ENCODE results near the gene ATP11A.

The ATP11A gene

GRCh38 chr13:112716841-112717520 is 27.1 kb downstream of the ATP11A start:
- Histone ChIP-seq H3K18ac (ENCODE audit: low read length) (no peak overlapping the region), H3K23ac (ENCODE audit: low read length) (no peak overlapping the region), H4K8ac (ENCODE audit: low read depth, low read length) (no peak overlapping the region), H3K9me3 (ENCODE audit: insufficient read depth, low read depth, low read length) (peaks cover 2% of the 10 kb centered on the region), H3K4me3 (ENCODE audit: low read depth, low read length) (no peak overlapping the region), H3K9ac (ENCODE audit: low read length) (no peak overlapping the region), H3K4me1 (ENCODE audit: control insufficient read depth in 1 of 2, insufficient read depth in 2 of 2, low read length in 2 of 2) (peaks cover 34 to 46% of the 10 kb centered on the region in 2 experiments), H2BK120ac (ENCODE audit: insufficient read depth, low read length, poor library complexity) (no peak overlapping the region), H3K79me2 (ENCODE audit: control insufficient read depth, insufficient read depth, low read length, poor library complexity) (peaks cover 32% of the 10 kb centered on the region), H4K91ac (ENCODE audit: low read depth, low read length) (no peak overlapping the region), H2BK12ac (ENCODE audit: low read length) (no peak overlapping the region), H3K4me2 (ENCODE audit: low read length) (no peak overlapping the region), H2AK5ac (ENCODE audit: low read length) (no peak overlapping the region), H3K27me3 (ENCODE audit: insufficient read depth, low read length) (no peaks in the 10 kb centered on the region), H3K4ac (ENCODE audit: low read depth, low read length) (peak overlapping the region; percentile 5), H3K14ac (ENCODE audit: low read length) (no peak overlapping the region), H2AFZ (ENCODE audit: insufficient read depth, low read length, poor library complexity) (no peak overlapping the region), H3K36me3 (ENCODE audit: control insufficient read depth in 1 of 2, insufficient read depth in 2 of 2, low read length in 2 of 2) (peaks cover 0 to 2% of the 10 kb centered on the region in 2 experiments), H3K27ac (ENCODE audit: low read depth, low read length) (no peak overlapping the region), H2BK5ac (ENCODE audit: low read depth, low read length, poor library complexity) (no peak overlapping the region), H3K79me1 (ENCODE audit: low read length) (peaks cover 29% of the 10 kb centered on the region), H4K12ac (ENCODE audit: low read depth, low read length) (no peak overlapping the region)
- no peak for DNase-seq
- no CpG with 5 or more reads among the region's 14 CpGs for whole genome bisulfite sequencing (ENCODE audit: extremely low coverage, insufficient coverage, insufficient read length)

- Histone ChIP-seq H3K27ac (ENCODE audit: low read depth, low read length) (no peak overlapping the region), H3K36me3 (ENCODE audit: control insufficient read depth in 1 of 2, insufficient read depth in 2 of 2, low read length in 2 of 2) (peaks cover 0 to 2% of the 10 kb centered on the region in 2 experiments), H2BK5ac (ENCODE audit: low read depth, low read length, poor library complexity) (no peak overlapping the region), H4K8ac (ENCODE audit: low read depth, low read length) (no peak overlapping the region), H3K4me1 (ENCODE audit: control insufficient read depth in 1 of 2, insufficient read depth in 2 of 2, low read length in 2 of 2) (peaks cover 31 to 45% of the 10 kb centered on the region in 2 experiments), H3K79me2 (ENCODE audit: control insufficient read depth, insufficient read depth, low read length, poor library complexity) (peaks cover 26% of the 10 kb centered on the region), H2AK5ac (ENCODE audit: low read length) (no peak overlapping the region), H3K4me2 (ENCODE audit: low read length) (no peak overlapping the region), H3K23ac (ENCODE audit: low read length) (no peak overlapping the region), H3K4ac (ENCODE audit: low read depth, low read length) (peak overlapping the region; percentile 60), H4K91ac (ENCODE audit: low read depth, low read length) (no peak overlapping the region), H2AFZ (ENCODE audit: insufficient read depth, low read length, poor library complexity) (no peak overlapping the region), H3K79me1 (ENCODE audit: low read length) (peaks cover 25% of the 10 kb centered on the region), H4K12ac (ENCODE audit: low read depth, low read length) (no peak overlapping the region), H3K9ac (ENCODE audit: low read length) (no peak overlapping the region), H3K18ac (ENCODE audit: low read length) (no peak overlapping the region), H3K9me3 (ENCODE audit: insufficient read depth, low read depth, low read length) (peaks cover 2% of the 10 kb centered on the region), H3K4me3 (ENCODE audit: low read depth, low read length) (no peak overlapping the region), H3K27me3 (ENCODE audit: insufficient read depth, low read length) (no peaks in the 10 kb centered on the region), H2BK120ac (ENCODE audit: insufficient read depth, low read length, poor library complexity) (peak overlapping the region; percentile 61), H2BK12ac (ENCODE audit: low read length) (no peak overlapping the region), H3K14ac (ENCODE audit: low read length) (no peak overlapping the region)
- no CpG with 5 or more reads among the region's 9 CpGs for WGBS (ENCODE audit: extremely low coverage, insufficient coverage, insufficient read length)
- DNase-seq = no peak
Measured at GRCh38 chr13:112718318-112718717, 28.5 kb downstream of the ATP11A start.

- Histone ChIP-seq H3K36me3 (ENCODE audit: control insufficient read depth in 1 of 2, insufficient read depth in 2 of 2, low read length in 2 of 2) (peaks cover 0 to 2% of the 10 kb centered on the region in 2 experiments), H2AFZ (ENCODE audit: insufficient read depth, low read length, poor library complexity) (no peak overlapping the region), H3K4me1 (ENCODE audit: control insufficient read depth in 1 of 2, insufficient read depth in 2 of 2, low read length in 2 of 2) (peaks cover 30 to 44% of the 10 kb centered on the region in 2 experiments), H3K4me2 (ENCODE audit: low read length) (no peak overlapping the region), H3K27ac (ENCODE audit: low read depth, low read length) (no peak overlapping the region), H3K9ac (ENCODE audit: low read length) (no peak overlapping the region), H2AK5ac (ENCODE audit: low read length) (no peak overlapping the region), H3K27me3 (ENCODE audit: insufficient read depth, low read length) (no peaks in the 10 kb centered on the region), H2BK5ac (ENCODE audit: low read depth, low read length, poor library complexity) (no peak overlapping the region), H2BK12ac (ENCODE audit: low read length) (no peak overlapping the region), H3K14ac (ENCODE audit: low read length) (no peak overlapping the region), H3K4me3 (ENCODE audit: low read depth, low read length) (no peak overlapping the region), H3K23ac (ENCODE audit: low read length) (no peak overlapping the region), H3K79me1 (ENCODE audit: low read length) (peaks cover 24% of the 10 kb centered on the region), H4K8ac (ENCODE audit: low read depth, low read length) (no peak overlapping the region), H3K4ac (ENCODE audit: low read depth, low read length) (no peak overlapping the region), H3K79me2 (ENCODE audit: control insufficient read depth, insufficient read depth, low read length, poor library complexity) (peaks cover 22% of the 10 kb centered on the region), H3K18ac (ENCODE audit: low read length) (no peak overlapping the region), H3K9me3 (ENCODE audit: insufficient read depth, low read depth, low read length) (peaks cover 2% of the 10 kb centered on the region), H2BK120ac (ENCODE audit: insufficient read depth, low read length, poor library complexity) (no peak overlapping the region), H4K12ac (ENCODE audit: low read depth, low read length) (no peak overlapping the region), H4K91ac (ENCODE audit: low read depth, low read length) (no peak overlapping the region)
- peak; percentile 99 to 100 for DNase-seq
- WGBS (ENCODE audit: extremely low coverage, insufficient coverage, insufficient read length) = no CpG with 5 or more reads among the region's 11 CpGs
Measured at GRCh38 chr13:112719016-112719415, 29.2 kb downstream of the ATP11A start.

- Histone ChIP-seq H3K27me3 (ENCODE audit: insufficient read depth, low read length) (no peaks in the 10 kb centered on the region), H3K18ac (ENCODE audit: low read length) (no peak overlapping the region), H3K79me2 (ENCODE audit: control insufficient read depth, insufficient read depth, low read length, poor library complexity) (peaks cover 22% of the 10 kb centered on the region), H2AK5ac (ENCODE audit: low read length) (no peak overlapping the region), H3K79me1 (ENCODE audit: low read length) (peaks cover 22% of the 10 kb centered on the region), H3K27ac (ENCODE audit: low read depth, low read length) (no peak overlapping the region), H4K12ac (ENCODE audit: low read depth, low read length) (no peak overlapping the region), H3K4me3 (ENCODE audit: low read depth, low read length) (no peak overlapping the region), H3K4me1 (ENCODE audit: control insufficient read depth in 1 of 2, insufficient read depth in 2 of 2, low read length in 2 of 2) (peaks cover 28 to 42% of the 10 kb centered on the region in 2 experiments), H2BK120ac (ENCODE audit: insufficient read depth, low read length, poor library complexity) (no peak overlapping the region), H2BK5ac (ENCODE audit: low read depth, low read length, poor library complexity) (no peak overlapping the region), H3K9ac (ENCODE audit: low read length) (no peak overlapping the region), H2AFZ (ENCODE audit: insufficient read depth, low read length, poor library complexity) (no peak overlapping the region), H3K23ac (ENCODE audit: low read length) (no peak overlapping the region), H3K14ac (ENCODE audit: low read length) (no peak overlapping the region), H4K91ac (ENCODE audit: low read depth, low read length) (no peak overlapping the region), H2BK12ac (ENCODE audit: low read length) (no peak overlapping the region), H3K4ac (ENCODE audit: low read depth, low read length) (no peak overlapping the region), H3K4me2 (ENCODE audit: low read length) (peak overlapping the region; percentile 7), H3K9me3 (ENCODE audit: insufficient read depth, low read depth, low read length) (peaks cover 2% of the 10 kb centered on the region), H3K36me3 (ENCODE audit: control insufficient read depth in 1 of 2, insufficient read depth in 2 of 2, low read length in 2 of 2) (peaks cover 0 to 2% of the 10 kb centered on the region in 2 experiments), H4K8ac (ENCODE audit: low read depth, low read length) (no peak overlapping the region)
- WGBS (ENCODE audit: extremely low coverage, insufficient coverage, insufficient read length) = no CpG with 5 or more reads among the region's 2 CpGs
- DNase-seq = peak; percentile 84 to 99
Measured at GRCh38 chr13:112719556-112719955, 29.7 kb downstream of the ATP11A start.
